ENCODE data around the gene SOX10.

SOX10 gene

GRCh38 chr22:37929390-37929789 is 55.0 kb downstream of the SOX10 start:
- no peak for DNase-seq

- DNase-seq: no peak
Observed at GRCh38 chr22:37927637-37927936, 56.8 kb downstream of the SOX10 start.

- DNase-seq: no peak
Observed at GRCh38 chr22:37926771-37927636, 57.4 kb downstream of the SOX10 start.

GRCh38 chr22:37926358-37926757 is 58.0 kb downstream of the SOX10 start:
- DNase-seq: no peak

GRCh38 chr22:37925767-37926166 is 58.6 kb downstream of the SOX10 start:
- no peak for DNase-seq

GRCh38 chr22:37925330-37925729 is 59.0 kb downstream of the SOX10 start:
- no peak for DNase-seq

- DNase-seq: no peak
Observed at GRCh38 chr22:37924386-37925065, 59.8 kb downstream of the SOX10 start.

GRCh38 chr22:37923927-37924326 is 60.4 kb downstream of the SOX10 start:
- no peak for DNase-seq
